Neuron (in vitro differentiated cells): ENCODE results near the gene N4BP3.

ENCODE experiments used
- H2AFZ ChIP-seq: one replicate; pipeline ENCODE4 v1.6.1; 2013; ENCODE audit warnings: low read depth, mild to moderate bottlenecking, inconsistent platforms, low read length, moderate library complexity
- H3K27me3 ChIP-seq: one replicate; pipeline ENCODE4 v1.6.1; 2013; ENCODE audit warnings: low read length; ENCODE audit not compliant: insufficient read depth
- H3K36me3 ChIP-seq: one replicate; pipeline ENCODE4 v1.6.1; 2013; ENCODE audit warnings: low read length; ENCODE audit not compliant: insufficient read depth
- H3K4me1 ChIP-seq: one replicate; pipeline ENCODE4 v1.6.1; 2013; ENCODE audit warnings: low read length; ENCODE audit not compliant: insufficient read depth
- H3K4me3 ChIP-seq: 2 replicates; pipeline ENCODE4 v1.5.1; 2013; ENCODE audit warnings: mild to moderate bottlenecking, low read length, moderate library complexity
- H3K9me3 ChIP-seq: one replicate; pipeline ENCODE4 v1.6.1; 2013; ENCODE audit warnings: low read length

N4BP3 gene

GRCh38 chr5:178152491-178153444 lies 39.4 kb downstream of the N4BP3 start:
- Histone ChIP-seq H3K36me3 (peaks cover 40% of the 10 kb centered on the region), H3K27me3 (no peaks in the 10 kb centered on the region), H2AFZ (peak overlapping the region; percentile 64), H3K4me3 (peak overlapping the region; percentile 93), H3K9me3 (no peaks in the 10 kb centered on the region), H3K4me1 (peaks cover 9% of the 10 kb centered on the region)

DNA sequence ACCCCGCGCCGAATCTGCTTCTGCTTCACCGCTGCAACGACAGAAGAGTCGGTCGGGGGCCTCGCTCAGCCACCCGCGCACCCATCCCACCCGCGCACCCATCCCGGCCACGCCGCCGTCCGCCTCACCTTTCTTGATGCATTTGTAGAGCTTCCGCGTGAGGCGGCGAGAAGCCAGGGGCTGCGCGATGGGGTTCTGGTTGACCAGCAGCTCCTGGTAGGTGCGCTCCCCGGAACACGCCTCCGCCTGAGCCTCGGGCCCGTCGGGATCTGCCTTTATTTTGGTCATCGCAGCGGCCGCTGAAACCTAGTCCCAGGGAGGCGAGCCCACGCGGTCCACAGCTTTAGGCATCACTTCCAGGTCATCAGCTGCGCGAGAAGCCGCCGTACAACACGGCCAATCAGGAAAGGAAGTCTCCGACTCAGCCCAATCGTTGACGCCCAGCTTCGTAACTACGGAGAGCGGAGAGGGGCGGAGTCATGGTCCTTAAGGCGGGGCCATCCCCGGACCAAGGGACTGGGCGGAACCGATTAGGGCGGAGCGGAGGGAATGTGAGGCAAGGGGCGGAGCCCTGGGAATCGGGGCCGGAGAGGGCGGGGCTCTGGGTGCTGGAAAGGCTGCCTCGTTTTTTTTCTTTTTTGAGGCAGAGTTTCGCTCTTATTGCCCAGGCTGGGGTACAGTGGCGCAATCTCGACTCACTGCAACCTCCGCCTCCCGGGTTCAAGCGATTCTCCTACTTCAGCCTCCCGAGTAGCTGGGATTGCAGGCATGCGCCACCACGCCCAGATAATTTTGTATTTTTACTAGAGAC lies 40.4 kb downstream of the N4BP3 start, which contains the start of gene NHP2:
Gene NHP2 (minus strand): TSS at position 356 of the 811 bp plus-strand sequence. CDS start 68 bp downstream, at position 288.
- H3K36me3 ChIP-seq, result peaks cover 30% of the 10 kb centered on the region
- H3K27me3 ChIP-seq, result no peaks in the 10 kb centered on the region
- H3K4me1 ChIP-seq, result peaks cover 9% of the 10 kb centered on the region
- H2AFZ ChIP-seq, result peak within 1 kb of the TSS; percentile 64
- H3K9me3 ChIP-seq, result no peaks in the 10 kb centered on the region
- peak within 1 kb of the TSS; percentile 93 for H3K4me3 ChIP-seq

DNA sequence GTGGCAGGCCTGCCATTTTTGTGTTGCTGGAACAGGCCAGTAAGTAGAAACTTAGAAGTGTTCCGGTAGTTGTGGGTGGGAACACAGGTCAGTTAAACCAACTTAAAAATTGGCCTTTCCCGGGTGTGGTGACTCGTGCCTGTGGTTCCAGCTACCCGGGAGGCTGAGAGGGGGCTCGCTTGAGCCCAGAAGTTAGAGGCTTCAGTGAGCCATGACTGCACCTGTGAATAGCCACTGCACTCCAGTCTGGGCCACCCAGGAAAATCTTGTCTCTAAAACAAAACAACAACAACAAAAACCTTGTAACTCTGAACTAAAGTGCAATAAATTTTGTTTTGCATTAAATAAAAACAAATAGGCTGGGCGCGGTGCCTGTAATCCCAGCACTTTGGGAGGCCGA lies 41.7 kb downstream of the N4BP3 start:
- H3K4me1 ChIP-seq, result peaks cover 9% of the 10 kb centered on the region
- no peaks in the 10 kb centered on the region for H3K27me3 ChIP-seq
- H3K9me3 ChIP-seq, result no peaks in the 10 kb centered on the region
- peaks cover 17% of the 10 kb centered on the region for H3K36me3 ChIP-seq
- no peak overlapping the region for H2AFZ ChIP-seq
- H3K4me3 ChIP-seq, result no peak overlapping the region

DNA sequence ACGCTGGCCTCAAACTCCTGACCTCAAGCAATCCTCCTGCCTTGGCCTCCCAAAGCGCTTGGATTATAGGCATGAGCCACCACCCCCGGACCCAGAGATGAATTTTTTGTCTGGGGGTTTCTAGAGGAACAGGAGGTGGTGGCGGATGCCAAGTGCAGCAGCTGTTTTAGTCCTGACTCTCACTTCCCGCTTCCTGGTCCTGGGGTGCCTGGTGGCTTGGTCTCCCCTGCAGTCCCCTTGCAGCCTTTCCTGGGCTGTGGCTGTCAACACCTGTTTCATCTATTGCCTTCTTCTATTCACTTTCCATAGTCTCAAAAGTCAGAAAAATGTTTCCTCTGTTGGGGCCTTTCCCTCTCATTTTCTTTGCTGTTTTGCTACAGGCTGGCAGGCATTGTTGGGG lies 46.8 kb downstream of the N4BP3 start:
- H2AFZ ChIP-seq, result no peak overlapping the region
- no peak overlapping the region for H3K4me3 ChIP-seq

GRCh38 chr5:178162481-178162880 lies 49.1 kb downstream of the N4BP3 start:
- H3K27me3 ChIP-seq, result no peaks in the 10 kb centered on the region
- H3K4me3 ChIP-seq, result no peak overlapping the region
- no peaks in the 10 kb centered on the region for H3K36me3 ChIP-seq
- H3K4me1 ChIP-seq, result peaks cover 5% of the 10 kb centered on the region
- no peaks in the 10 kb centered on the region for H3K9me3 ChIP-seq
- H2AFZ ChIP-seq, result no peak overlapping the region

More for the DNA sequence above, 46.8 kb downstream of the N4BP3 start:
- no peaks in the 10 kb centered on the region for H3K27me3 ChIP-seq
- H3K9me3 ChIP-seq, result no peaks in the 10 kb centered on the region
- no peaks in the 10 kb centered on the region for H3K36me3 ChIP-seq
- peaks cover 5% of the 10 kb centered on the region for H3K4me1 ChIP-seq

- no peaks in the 10 kb centered on the region for H3K27me3 ChIP-seq
- peak overlapping the region; percentile 71 for H2AFZ ChIP-seq
- H3K4me3 ChIP-seq, result peak overlapping the region; percentile 26
- no peaks in the 10 kb centered on the region for H3K36me3 ChIP-seq
- no peaks in the 10 kb centered on the region for H3K9me3 ChIP-seq
- H3K4me1 ChIP-seq, result peaks cover 5% of the 10 kb centered on the region
Measured at GRCh38 chr5:178163772-178164735, 50.7 kb downstream of the N4BP3 start.

- Histone ChIP-seq H3K4me3 (no peak overlapping the region), H3K9me3 (no peaks in the 10 kb centered on the region), H2AFZ (no peak overlapping the region), H3K4me1 (peaks cover 5% of the 10 kb centered on the region), H3K27me3 (no peaks in the 10 kb centered on the region), H3K36me3 (no peaks in the 10 kb centered on the region)
Measured at GRCh38 chr5:178165581-178165980, 52.2 kb downstream of the N4BP3 start.

GRCh38 chr5:178170455-178170854 lies 57.1 kb downstream of the N4BP3 start:
- peaks cover 3% of the 10 kb centered on the region for H3K4me1 ChIP-seq
- H3K27me3 ChIP-seq, result no peaks in the 10 kb centered on the region

DNA sequence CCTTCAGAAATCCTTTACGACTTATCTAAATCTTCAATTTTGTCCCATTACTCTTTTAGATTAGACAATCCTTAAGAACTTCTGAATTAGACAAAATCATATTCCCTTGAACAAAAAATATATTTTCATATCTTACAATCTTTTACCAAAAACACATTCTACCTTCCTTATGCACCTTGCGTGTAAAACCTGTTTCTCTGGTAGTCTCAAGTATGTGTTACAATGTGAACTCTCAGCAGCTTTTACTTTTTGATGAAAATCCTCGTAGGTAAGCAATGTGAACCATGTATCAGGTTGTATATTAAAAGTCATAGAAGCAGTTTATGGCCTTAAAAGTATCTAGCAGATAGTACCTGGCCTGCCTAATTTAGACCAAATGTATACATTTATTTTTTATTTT lies 61.1 kb downstream of the N4BP3 start:
- no peaks in the 10 kb centered on the region for H3K9me3 ChIP-seq
- H3K4me3 ChIP-seq, result no peak overlapping the region
- H3K27me3 ChIP-seq, result no peaks in the 10 kb centered on the region
- H2AFZ ChIP-seq, result no peak overlapping the region
- H3K36me3 ChIP-seq, result no peaks in the 10 kb centered on the region
- H3K4me1 ChIP-seq, result peaks cover 3% of the 10 kb centered on the region

More at GRCh38 chr5:178170455-178170854, 57.1 kb downstream of the N4BP3 start:
- no peak overlapping the region for H2AFZ ChIP-seq
- H3K36me3 ChIP-seq, result no peaks in the 10 kb centered on the region
- H3K9me3 ChIP-seq, result no peaks in the 10 kb centered on the region
- no peak overlapping the region for H3K4me3 ChIP-seq
